HG03469 (cell line): Measurements from ENCODE around the gene CCDC178.

ENCODE experiments used
- ATAC-seq: cut with Tn5 transposase; IDR thresholded peaks from one replicate; pipeline ENCODE4 v1.9.1; 2021; ENCODE audit warnings: mild to moderate bottlenecking, moderate library complexity, moderate number of reproducible peaks; ENCODE audit not compliant: unreplicated experiment

The CCDC178 gene

DNA sequence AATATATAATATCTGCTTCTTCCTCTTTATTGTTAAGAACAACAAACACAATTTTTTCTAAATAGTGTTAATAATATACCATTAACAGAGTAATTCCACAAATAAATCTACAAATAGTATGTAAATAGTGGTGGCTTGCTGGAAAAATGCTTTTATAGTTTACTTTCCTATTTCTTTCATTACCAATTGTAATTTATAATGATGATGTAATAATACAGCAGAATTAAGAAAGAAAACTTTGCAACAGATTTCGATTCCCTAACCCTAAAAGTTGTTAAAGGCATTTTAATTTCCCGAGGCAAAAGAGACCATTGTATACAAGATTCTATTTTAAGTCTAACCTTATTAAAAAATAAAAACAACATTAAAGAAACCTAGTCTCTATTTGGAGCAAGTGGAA, 307.9 kb downstream of the CCDC178 start:
- no peak for ATAC-seq

DNA sequence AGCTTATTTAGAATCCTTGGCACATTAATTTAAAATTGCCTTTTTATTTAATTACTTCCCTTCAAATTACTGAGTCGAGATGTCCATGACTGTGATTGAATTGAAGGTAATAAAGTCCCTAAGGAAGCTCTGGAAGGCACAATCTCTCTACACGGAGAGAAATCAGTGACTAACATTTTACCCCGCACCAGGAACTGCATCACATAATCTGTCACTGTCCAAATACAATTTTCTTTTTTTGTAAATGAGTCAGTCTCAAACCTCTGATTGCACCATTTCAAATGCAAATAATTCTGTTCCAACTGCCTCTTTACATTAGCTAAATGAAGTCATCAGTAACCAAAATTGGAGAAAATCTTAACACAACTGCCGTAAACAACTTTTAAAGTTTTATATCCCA, 311.9 kb downstream of the CCDC178 start:
- ATAC-seq: no peak

DNA sequence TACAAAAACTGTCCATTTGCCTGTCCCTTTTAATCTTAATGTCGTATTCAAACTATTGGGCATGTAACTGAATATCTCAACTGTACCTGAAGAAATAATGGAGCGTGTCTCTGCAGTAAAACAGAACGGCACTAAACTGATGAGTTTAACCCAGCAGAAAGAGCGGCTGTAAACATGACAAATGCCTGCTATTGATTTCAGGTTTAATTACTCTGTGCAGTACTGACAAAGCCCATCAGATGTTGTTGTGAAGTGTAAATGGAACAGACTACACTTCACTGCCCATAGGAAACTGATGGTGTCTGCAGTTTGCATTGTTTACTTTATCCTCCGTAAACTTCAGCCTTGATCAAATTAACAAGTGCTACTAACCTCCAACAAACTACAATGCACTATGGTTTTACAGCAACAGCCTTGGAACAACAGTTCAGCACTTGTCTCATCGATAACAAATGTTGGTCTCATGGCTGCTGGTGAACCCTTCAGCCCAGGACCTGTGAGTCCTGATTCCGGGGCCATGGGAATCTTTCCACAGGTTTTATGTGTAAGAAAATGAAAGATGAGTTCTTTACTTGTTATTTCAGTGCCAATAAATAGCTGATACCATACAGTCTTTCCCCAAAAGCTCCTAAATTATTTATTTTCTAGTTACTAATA, 316.5 kb downstream of the CCDC178 start:
- no peak for ATAC-seq

DNA sequence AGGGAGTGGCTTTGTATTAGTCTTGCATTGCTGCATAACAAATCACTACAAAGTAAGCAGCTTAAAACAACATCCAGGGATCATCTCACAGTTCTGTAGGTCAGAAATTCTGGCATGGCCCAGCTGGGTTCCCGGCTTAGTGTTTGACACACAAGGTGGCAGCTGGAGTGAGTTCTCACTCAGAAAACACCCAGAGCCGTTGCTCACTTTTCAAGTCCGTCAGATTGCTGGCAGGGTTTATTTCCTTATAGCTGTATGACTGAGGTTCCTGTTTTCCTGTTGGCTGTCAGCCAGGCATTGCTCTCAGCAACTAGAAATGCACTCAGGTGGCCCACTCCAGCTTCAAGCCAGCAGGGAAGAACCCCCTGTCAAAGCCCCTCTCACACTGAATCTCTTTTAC, 324.1 kb downstream of the CCDC178 start:
- ATAC-seq: no peak

DNA sequence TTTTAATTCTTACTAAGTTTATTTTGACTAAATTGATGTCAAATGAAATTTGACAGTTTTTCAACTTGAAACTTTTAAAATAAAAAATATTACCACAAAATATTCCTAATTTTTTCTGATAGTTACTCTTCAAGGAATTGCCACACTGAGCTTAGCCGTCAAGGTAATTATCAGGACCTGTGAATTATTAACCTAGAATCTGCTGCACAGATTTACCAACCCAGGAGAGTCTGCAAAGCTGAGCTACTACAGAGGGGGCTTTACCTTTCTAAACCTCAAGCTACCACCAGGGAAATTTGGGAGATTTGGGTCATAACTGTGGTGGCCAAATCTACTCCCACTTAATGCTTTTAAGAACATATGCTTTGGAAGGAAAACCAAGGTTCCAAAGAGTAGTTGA, 324.6 kb downstream of the CCDC178 start:
- ATAC-seq: no peak

DNA sequence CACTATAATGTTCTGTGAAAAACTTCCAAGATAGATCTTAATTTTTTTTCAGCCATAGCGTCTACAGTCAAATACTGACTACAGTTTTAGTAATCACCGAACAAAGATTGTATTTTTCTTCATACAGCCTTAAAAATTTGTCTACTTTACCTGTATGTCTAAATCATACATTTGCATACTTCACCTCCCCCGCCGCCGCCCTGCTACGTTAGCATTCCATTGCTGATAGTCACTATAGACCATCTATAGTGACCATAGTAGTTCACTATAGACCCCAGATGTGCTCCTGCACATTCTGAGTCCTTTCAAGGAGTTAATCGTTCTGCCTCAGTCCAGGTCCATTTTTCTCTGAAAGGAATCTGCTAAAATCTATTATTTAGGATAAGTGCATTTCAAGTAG, 325.0 kb downstream of the CCDC178 start:
- ATAC-seq: no peak

DNA sequence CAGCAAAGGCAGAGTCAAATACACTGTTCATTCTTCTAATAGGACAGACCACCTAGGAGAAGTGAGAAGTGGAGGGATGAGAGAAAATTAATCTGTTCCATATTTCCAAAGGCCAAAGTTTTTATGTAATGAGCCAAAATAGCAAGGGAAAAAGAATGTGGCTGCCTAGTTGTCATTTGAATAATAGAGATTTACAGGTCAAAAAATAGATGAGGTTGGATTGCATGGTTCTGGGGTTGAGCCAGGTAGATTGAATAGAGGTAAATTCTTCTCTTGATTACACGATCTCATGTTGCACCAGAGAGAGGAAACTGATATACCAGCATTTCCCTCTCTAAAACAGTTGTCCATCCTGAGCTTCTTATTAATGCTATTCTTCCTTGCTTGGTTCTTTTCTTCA, 325.8 kb downstream of the CCDC178 start:
- no peak for ATAC-seq

DNA sequence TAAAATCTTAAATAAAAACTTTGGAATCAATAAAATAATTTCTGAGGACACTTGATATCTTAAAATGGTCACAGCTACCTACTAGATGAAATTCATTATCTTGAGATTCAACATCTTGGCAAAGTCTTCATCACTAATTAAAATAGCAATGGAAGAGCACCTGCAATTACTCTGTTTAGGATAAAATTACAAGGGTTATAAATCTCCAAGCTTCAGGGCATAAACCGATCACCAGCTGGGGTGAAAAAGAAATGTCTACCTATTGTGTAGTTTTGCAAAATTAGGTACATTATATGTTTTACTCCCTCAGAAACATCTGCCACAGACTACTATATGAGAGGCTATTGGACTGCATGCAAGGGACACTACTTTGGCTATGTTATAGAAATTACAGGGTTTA, 327.1 kb downstream of the CCDC178 start:
- no peak for ATAC-seq

DNA sequence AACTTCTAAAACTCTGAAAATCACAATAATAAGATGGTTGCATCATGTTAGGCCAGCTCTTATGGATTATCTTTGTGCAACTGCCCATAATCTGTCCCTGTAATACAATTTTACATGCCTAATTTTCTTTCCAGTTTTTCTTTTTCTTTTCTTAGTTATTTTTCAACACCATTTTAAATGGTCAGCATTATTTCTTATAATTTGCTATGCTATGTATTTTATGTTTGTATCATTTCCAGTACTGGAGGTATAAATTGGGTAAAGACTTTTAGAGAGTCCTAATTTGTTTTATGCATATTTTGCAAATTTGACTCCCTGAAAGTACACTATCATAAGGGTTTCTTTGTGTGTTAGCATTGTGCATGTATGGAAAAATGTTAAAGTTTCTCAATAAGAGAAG, 333.0 kb downstream of the CCDC178 start:
- no peak for ATAC-seq

DNA sequence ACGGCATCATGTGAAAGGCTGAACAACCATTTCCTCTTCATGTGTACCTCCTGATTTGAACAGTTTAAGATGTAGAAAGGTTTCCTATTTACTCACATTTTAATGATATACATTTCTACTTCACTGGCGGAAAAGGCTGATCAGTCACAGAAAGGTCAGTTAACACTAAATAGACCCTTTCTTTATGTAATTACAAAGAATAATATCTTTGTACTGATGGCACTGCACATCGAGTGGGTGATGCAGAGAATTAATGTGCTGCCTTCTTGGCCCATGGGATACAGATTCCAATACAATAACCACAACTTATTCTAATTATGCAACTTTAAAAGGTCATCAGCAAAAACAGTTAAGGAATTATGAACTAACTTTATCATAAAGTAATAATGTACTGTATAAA, 339.2 kb downstream of the CCDC178 start:
- no peak for ATAC-seq

DNA sequence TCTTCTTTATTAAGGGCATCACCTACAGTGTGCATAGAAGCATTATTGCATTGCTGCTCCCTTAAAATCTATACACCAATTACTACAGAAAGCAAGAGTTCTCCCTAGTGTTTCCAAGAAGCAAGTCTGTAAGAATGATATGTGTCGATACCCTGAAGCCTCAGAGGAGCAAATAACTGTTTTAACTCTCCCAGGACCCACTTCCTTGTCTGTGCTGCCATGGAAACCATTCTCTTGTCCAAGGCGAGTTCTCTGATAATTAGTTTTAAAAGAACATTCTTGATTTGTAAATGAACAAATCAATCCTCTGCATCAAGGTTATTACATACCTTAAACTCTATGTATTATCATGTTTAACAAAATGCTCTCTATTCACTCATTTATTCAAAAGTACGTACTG, 340.9 kb downstream of the CCDC178 start:
- ATAC-seq: no peak

DNA sequence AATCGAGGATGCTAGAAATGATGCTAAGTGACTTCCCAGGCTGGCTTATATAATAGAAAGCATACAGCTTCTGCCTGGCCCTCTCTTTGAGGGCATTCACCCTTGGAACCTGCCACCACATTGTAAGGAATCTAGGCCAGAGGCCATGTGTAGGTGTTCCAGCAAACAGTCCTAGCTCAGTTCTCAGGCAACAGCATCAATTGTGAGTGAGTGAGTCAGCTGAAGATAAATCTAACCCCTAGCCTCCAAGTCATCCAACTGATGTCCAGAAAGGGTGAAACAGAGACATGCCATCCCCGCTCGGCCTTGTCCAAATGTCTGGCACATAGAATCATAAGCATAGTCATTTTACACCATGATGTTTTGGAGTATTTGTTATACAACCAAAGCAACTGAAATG, 343.4 kb downstream of the CCDC178 start:
- no peak for ATAC-seq

DNA sequence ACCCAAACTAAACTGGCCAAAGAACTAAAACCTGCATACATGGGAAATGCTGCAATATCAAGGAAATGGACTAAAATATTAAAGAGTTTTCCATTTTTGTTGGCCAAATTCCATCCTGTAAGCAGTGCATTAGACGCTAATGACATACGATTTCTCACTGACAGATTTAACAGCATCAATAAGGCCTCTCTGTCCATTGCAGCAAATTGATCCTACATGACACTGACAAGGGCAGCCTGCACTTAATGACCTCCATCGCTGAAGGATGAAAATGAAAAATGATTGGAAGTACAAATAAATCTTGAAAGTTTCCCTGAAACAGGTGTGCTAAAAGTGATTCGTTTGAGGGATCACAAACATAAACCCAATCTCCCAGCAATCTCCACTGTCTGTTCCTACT, 350.1 kb downstream of the CCDC178 start:
- ATAC-seq: no peak

DNA sequence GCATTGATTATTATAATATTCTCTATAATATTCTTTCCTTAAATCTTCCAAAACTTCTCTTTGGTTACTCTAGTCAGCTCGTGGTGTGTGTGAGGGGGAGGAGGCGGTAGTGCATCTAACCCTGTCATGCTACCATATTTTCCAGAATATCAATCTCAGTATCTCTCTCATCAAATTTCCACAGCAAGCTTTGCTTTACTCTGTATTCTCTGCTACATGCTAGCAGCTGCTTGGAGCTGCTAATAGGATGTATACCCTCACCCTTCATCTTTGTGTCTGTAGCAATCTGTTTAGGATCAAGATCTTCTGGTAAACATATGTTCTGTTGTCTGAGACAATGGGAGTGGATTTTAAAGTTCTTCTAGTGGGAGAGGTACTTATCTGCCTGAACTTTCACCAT, 363.9 kb downstream of the CCDC178 start:
- no peak for ATAC-seq

DNA sequence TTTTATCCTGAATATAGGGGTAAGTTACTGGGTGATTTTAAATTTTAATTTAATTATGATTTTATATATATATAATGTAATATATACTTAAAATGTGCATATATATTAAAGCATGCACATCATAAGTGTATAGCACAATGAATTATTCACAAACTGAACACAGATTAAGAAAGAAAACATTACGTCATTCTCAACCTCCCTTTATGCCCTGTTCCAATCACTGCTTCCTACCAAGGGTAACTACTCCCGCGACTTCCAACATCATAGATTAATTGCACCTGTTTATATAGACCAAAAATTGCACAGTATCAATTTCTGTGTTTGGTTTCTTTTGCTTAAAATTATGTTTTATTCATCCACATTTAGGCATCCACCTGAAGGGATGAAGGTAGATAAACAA, 366.4 kb downstream of the CCDC178 start:
- ATAC-seq: no peak

DNA sequence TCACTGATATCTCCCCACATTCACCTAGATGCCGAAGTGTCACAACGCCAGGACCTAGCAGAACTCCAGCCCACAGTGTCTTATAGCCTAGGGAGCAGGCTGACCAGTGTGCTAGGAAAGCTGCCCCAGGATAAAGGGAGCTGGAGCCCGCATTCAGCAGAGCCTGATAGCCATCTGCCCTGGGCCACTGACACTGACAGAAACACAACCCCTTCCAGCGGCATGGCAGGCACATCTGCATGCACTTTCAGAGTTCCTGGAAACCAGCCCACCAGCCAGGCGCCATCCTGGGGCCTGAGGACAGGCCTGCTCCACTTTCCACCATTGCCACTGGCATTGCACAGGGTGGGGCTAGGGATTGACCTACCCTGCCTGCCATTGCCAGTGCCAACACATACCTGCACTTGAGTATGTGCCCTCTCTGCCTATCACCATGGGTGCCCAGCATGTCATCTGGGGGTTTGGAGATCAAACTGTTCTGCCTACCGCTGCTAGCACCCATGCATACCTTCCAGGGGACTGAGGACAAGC, 377.6 kb downstream of the CCDC178 start:
- ATAC-seq: no peak

DNA sequence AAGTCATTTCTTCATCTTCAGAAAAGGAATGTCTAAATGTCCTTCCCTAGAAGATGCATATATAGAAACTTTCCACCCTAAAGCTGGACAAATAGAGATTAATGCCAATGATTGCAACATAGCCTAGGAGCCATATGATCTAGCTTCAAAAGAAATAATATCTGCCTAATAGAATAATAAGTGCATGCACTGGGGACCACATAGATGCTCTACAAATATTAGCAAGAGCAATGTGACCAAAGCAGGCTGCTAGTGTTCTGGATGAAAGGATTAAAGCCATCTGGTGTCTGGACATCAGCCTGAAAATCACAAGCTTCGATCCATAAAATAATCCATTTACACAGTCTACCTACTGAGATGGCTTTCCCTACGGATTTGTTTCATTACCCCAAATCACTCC, 387.6 kb downstream of the CCDC178 start:
- ATAC-seq: no peak

DNA sequence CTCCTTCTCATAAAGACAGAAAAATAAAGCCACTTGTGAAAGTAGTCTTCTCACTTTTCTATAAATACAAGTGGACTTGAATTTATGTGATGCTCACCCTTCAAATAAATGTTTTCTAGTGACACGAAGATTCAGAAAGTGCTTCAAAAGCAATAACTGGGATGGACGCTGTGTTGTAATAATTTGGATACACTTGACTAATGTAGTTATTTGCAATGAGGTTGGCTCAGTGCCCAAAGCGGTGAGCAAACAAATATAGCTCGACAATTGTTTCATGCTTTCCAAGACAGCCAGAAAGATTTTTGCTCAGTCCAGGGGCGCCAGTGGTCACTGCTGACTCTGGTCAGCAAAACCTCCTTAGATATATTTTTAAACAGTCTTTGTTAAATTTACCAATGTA, 389.1 kb downstream of the CCDC178 start:
- ATAC-seq: no peak

DNA sequence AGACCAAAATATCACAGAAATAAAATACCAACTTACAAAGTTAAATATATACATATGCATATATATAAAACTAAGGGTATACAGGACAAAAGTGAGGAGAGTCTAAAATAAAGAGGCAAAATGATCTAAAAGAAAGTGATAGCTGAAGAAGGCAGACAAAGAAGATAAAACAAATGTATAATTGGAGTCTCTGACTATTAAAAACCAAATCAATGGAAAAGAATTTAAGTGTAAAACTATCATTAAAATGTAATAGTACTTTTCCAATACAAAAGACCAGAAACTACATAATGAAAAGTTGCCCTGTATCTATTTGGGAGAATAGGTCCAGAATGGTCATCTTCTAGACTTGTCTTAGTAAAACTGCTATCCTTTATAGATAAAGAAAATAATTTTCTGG, 400.3 kb downstream of the CCDC178 start:
- no peak for ATAC-seq

DNA sequence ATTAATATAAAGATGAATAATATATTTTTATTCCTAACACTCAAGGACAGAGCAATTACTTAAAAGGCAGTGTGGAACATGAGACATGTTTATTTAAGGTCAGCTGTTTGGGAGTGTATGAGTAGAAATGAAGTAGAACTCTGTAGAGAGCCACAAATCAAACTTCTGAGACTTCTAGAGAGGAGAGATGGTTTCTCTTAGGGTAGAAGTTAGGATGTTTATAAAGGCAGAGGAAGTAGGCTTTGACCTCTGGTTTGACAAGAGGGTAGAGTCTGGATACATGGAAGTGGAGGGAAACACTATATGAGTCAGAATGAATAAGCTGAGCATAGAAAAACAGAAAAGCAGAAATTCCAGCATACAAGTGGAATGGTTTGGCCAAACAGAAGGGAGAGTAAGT, 405.6 kb downstream of the CCDC178 start:
- ATAC-seq: no peak

DNA sequence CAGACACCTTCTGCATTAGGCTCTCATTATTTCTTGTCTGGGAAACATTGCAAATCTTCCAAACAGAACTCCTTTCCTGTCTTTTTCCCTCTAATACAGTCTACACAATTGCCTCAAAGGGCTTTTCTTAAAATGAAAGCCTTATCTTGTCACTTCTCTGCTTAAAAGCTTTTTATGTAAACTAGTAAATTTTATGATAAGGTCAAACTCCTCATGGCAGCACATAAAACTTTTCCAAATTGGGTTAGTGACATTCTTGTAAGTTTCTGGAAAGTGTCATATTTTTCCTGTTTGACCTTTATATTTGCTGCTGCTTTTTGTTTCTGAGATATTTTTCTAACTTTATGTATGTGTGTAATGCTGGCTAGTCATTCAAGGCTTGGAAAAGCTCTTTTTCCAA, 406.3 kb downstream of the CCDC178 start:
- no peak for ATAC-seq

DNA sequence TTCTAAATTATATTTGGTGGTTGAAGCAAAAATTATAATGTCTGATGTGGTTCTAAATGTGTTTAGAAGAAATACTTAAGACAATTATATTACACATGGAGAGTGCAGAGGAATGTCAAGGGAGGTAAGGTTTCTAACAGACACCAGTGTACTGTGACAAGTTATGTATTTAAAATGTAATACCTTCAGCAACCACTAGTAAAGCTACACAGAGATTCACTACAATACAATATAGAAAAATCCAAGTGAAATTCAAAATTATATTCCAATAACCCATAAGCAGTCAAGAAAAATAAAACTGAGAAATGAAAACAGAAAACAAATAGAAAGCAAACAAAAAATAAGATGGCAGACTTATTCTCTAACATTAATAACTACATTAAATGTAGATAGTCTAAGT, 418.2 kb downstream of the CCDC178 start:
- ATAC-seq: peak; percentile 55

DNA sequence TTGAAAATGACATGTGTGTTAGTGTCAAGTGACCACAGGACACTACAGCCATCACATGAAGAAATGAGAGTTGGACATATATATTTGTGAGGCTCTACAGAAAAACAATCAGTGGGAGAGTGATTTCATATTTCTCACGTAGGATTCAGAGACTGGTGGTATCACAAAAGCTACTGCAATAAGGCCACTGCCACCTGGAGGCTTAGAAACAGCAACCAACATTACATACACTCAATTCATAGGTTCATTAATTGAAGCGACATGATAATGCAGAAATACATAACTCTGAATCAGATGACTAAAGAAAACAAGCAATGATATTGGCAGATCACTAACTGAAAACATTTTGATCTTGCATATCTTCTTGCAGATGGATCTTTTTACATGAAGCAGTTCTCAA, 419.6 kb downstream of the CCDC178 start:
- no peak for ATAC-seq
